ENCODE results near the gene NDFIP1.
"Not testable (repeated sequence)": the region's sequence is repeated elsewhere in the genome, so short reads cannot be mapped to it uniquely, and the experiment has no call there.

Gene NDFIP1

GRCh38 chr5:142120247-142120935 is 11.8 kb downstream of the NDFIP1 start:
- no peak for DNase-seq

DNA sequence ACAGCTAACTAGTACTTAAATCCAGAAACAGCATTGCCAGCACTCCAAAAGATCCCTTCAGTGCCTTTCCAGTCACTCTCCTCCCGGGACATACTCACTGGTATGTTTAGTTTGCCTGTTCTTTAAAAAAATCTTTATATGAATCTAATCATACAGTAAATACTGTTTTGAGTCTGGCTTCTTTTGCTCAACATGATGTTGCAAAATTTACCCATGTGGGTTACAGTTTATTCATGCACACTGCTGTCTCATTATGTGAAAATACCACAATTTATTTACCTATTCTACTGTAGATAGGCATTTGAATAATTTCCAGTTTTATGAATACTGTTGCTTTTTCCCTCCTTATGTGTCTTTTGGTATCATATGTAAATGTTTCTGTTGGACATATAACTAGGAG is 13.5 kb downstream of the NDFIP1 start:
- no peak for DNase-seq

DNA sequence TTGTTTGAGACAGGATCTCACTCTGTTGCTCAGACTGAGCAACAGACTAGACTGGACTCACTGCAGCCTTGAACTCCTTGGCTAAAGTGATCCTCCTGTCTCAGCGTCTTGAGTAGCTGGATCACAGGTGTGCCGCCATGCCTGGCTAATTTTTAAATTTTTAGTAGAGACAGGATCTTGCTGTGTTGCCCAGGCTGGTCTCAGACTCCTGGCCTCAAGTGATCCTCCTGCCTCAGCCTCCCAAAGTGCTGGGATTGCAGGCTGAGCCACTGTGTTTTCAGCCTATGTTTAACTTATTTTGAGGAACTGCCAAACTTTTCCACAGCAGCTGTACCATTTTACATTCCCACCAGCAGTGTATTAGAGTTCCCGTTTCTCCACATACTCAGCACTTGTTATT is 16.8 kb downstream of the NDFIP1 start:
- no peak for DNase-seq

DNA sequence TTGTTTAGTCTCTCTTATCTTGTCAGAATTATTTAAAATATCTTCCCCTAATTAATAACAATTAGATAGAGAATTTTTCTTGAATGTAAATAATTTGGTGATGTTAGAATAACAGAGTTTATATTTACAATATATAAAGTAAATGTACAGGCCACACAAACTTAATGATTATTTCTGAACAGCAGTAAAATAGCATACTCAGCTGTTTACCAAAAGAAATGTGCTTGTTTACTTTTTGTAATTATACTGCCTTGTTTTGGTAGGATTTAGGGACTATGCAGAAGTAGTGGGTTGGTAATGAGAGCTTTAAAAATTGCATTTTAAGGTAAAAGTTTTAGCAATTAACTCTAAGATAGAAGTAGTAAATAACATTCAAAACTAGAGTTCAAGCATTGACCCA is 17.4 kb downstream of the NDFIP1 start:
- no peak for DNase-seq

GRCh38 chr5:142128675-142129208 is 20.2 kb downstream of the NDFIP1 start:
- no peak for DNase-seq

- no peak for DNase-seq
These were observed 21.0 kb downstream of the NDFIP1 start for GRCh38 chr5:142129446-142130066.

DNA sequence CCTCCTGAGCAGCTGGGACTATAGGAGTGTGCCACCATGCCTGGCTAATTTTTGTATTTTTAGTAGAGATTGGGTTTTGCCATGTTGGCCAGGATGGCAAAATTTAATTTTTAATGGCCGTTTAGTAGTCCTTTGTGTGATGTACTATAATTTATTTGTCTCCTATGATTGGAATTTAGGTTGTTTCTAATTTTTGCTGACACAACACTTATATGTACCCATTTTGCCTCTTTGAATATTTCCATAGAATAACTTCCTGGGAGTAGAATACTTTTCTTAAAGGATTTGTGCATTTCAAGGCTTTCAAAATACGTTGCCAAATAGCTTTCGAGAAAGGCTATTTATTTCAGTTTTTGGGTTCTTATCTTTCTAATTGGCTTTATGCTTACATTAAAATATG is 22.8 kb downstream of the NDFIP1 start:
- no peak for DNase-seq

DNA sequence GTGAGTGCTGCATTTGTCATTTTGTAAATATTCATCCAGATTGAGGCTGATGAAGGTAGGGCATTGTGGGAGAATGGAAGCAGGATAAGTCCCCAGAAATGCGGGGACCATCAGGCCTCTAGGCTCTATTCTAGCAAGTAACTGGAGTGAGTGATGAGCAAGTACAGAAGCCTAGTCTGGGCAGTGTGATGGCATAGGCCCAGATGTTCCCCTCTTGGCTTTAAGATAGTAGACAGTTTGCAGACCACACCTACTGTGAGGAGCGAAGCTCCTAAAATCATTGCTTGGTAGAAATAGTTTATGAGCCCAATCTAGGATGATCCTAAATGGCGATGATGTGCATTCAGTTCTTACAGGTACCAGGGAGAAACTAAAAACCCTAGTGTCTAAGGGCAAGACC is 24.3 kb downstream of the NDFIP1 start:
- no peak for DNase-seq

DNA sequence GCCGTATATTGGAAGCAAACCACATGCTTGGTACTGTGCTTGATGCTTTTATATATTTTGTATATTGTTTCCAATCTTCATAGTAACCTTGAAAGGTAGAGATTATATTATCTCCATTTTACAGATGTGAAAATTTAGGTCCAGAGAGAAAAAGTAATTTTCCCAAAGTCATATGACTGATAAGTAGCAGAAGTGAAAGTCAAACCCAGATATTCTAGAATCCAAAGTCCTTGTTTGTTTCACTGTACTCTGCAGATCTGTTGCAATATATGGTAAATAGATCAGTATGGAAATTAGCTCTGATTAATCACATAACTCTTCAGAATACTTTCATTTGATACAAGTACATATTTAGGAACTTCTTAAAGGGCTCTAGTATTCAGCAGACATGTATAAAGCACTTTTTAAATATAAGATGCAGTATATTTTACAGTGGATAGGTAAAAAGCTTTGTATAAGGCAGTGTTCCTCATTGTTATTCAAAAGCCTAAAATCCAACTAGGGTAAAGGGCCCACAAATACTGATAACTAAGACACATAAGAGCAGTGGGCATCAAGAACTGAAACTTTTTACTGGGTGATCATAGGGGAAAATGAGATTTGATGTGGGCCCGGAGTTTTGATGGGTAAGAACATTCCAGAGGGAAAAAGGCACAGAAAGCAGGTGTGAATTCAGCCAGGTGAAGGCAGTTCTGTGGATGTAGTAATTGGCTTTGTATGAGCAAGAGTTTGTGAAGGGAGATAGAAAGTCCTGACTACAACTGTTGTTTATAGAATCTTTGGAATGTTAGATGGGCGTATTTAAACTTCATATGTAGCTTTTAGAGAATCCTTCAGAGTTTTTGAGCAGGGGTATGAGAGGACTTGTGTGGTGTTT is 25.0 kb downstream of the NDFIP1 start:
- no peak for DNase-seq

GRCh38 chr5:142134331-142135010 is 25.9 kb downstream of the NDFIP1 start:
- DNase-seq: no peak

DNA sequence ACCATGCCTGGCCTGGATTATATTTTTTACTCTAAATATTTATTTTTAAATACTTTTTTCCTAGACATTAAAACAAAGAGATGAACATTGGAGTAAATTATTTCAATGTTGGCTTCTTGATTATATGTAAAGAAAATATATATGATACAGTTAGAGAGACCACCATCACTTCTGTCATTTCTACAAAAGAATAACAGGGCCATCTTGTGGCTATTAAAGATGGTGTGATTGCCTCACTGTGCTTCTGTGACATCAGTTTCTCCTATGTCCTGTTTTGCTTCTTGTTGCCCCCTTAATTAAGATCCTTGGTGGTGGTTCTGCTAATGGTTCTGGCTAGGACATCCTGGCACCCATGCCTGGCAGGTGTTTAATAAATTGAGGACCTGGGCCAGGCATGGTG is 32.9 kb downstream of the NDFIP1 start:
- DNase-seq: no peak

DNA sequence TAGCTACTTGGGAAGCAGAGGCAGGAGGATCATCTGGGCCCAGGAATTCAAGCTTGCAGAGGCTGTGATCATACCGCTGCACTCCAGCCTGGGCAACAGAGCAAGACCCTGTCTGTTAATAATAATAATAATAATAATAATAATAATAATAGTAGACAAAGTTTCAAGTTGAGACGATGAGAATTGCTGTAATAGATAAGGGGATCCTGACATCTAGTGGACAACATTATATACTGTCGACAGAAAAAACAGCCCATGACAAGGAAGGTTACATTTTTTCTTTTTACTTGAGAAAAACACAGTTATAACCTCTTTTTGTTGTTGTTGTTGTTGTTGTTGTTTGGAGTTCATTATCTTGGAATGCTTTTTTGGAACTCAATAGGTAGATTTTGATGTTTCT is 35.3 kb downstream of the NDFIP1 start:
- no peak for DNase-seq

DNA sequence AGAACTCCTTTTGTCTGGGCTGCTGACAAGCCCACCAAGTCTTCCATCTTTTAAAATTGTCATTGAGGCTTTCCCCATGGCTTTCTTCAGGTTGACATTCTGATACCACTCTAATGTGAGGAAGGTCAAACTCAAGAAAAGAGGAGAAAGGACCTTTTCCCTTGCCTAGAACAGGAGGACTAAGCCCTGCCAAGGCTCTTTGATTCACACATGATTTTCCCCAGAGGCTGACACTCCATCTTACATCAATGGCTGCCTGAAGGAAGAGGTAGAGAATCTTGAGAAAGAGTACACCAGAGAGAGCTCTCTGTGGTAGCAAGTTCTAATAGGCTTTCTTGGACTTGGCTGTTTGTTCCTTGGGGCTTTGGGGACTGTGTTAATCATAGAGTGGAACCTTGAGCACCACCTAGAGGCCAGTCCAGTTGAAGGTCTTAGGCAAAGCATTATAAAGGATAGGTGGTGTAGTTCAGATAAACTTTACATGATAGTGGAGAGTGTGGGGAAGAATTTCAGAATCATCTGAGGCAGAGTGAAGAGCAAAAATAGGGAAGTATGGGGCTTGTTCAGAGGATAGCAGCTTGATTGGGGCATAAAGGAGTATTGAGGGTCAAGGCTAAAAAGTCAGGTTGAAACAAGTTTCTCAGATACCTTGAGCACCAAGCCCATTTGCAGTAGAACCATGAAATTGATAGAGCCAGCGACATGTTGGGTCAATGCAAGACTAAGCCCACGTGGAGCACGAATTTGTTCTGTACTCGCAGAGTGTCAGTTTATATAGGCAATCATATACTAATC is 36.7 kb downstream of the NDFIP1 start:
- DNase-seq: no peak

GRCh38 chr5:142149363-142149762 is 40.8 kb downstream of the NDFIP1 start:
- DNase-seq: no peak

- no peak for DNase-seq
These were observed 41.9 kb downstream of the NDFIP1 start for GRCh38 chr5:142150431-142150830.

- DNase-seq: no peak
These were observed 43.1 kb downstream of the NDFIP1 start for GRCh38 chr5:142151436-142152383.

- no peak for DNase-seq
These were observed 43.8 kb downstream of the NDFIP1 start for GRCh38 chr5:142152384-142152732.

GRCh38 chr5:142153674-142154448 is 45.3 kb downstream of the NDFIP1 start:
- no peak for DNase-seq

DNA sequence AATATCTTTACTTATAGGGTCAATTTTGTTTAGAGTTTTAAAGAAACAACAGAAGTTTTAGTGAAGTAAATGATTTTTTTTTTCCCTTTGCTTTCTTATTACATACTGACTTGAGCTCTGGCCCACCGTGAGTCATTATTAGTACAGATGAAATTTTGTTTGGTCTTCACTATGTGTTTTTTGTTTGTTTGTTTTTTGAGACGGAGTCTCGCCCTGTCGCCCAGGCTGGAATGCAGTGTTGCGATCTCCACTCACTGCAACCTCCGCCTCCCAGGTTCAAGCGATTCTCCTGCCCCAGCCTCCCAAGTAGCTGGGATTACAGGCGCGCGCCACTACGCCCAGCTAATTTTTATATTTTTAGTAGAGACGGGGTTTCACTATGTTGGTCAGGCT is 45.9 kb downstream of the NDFIP1 start:
- not testable (repeated sequence) for DNase-seq

GRCh38 chr5:142156839-142157463 is 48.4 kb downstream of the NDFIP1 start:
- DNase-seq: no peak
